ENCODE results near the gene RAD21L1.

DNA sequence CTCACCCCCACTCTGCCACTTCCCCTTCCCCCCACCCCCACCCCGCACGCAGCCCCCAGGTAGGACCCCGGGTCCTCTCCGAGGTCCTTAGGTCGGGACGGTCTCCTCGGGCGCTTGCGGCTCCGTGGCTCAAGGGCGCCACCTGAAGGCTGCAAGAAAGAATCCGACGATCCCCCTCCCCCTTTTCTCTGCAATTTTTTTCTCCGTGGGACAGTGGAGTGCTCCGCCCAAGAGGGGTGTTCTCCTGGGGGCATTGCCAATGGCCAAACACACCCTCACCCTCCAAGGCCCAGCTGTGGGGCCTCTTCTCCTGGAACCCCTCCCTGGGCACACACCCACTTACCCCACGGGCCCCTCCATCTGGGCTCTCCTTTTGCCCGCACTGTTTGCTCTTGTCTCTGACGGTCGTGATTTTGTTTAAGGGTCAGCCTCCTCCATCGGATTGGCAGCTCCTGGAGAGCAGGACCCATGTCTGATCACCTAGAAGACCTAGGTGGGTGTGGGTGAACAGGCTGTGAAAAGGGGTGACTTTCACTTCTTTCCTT, 40.0 kb upstream of the RAD21L1 start:
- no peak for TF ChIP-seq POLR2A (IDR thresholded peaks at IDR 0.05)
- TF ChIP-seq, protein P1, sequence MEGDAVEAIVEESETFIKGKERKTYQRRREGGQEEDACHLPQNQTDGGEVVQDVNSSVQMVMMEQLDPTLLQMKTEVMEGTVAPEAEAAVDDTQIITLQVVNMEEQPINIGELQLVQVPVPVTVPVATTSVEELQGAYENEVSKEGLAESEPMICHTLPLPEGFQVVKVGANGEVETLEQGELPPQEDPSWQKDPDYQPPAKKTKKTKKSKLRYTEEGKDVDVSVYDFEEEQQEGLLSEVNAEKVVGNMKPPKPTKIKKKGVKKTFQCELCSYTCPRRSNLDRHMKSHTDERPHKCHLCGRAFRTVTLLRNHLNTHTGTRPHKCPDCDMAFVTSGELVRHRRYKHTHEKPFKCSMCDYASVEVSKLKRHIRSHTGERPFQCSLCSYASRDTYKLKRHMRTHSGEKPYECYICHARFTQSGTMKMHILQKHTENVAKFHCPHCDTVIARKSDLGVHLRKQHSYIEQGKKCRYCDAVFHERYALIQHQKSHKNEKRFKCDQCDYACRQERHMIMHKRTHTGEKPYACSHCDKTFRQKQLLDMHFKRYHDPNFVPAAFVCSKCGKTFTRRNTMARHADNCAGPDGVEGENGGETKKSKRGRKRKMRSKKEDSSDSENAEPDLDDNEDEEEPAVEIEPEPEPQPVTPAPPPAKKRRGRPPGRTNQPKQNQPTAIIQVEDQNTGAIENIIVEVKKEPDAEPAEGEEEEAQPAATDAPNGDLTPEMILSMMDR (IDR thresholded peaks at IDR 0.05), result peak in 4 of 6 experiments; percentile 9 to 52 (median 41)
